Measurements from ENCODE around the gene MTG2. TPM values are rescaled to one million over a fixed set of nuclear protein-coding genes. Genes with fewer than 3 reads are reported as not detected.

MTG2 gene
- total and polyA plus RNA-seq, 2 of the 13 experiments (the other 11 are each of a cell fraction or from before 2014, with no cell fraction given) = 20.4 to 37.8 TPM

GRCh38 chr20:62208795-62209755 lies 26.2 kb downstream of the MTG2 start (continued):
- TF ChIP-seq, protein P1, sequence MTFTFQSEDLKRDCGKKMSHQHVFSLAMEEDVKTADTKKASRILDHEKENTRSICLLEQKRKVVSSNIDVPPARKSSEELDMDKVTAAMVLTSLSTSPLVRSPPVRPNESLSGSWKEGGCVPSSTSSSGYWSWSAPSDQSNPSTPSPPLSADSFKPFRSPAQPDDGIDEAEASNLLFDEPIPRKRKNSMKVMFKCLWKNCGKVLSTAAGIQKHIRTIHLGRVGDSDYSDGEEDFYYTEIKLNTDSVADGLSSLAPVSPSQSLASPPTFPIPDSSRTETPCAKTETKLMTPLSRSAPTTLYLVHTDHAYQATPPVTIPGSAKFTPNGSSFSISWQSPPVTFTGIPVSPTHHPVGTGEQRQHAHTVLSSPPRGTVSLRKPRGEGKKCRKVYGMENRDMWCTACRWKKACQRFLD (CRISPR knock-in tag; IDR thresholded peaks at IDR 0.05; ENCODE audit: borderline replicate concordance) = no peak
- TF ChIP-seq REST (IDR thresholded peaks at IDR 0.05; ENCODE audit: borderline replicate concordance in 1 of 2, low read depth in 1 of 2, low read length in 2 of 2) (no peak), NFE2 (CRISPR knock-in tag; IDR thresholded peaks at IDR 0.05) (no peak), ZNF773 (CRISPR knock-in tag; IDR thresholded peaks at IDR 0.05; ENCODE audit: borderline replicate concordance) (no peak), FLYWCH1 (CRISPR knock-in tag; IDR thresholded peaks at IDR 0.05) (no peak), KLF6 (CRISPR knock-in tag; IDR thresholded peaks at IDR 0.05) (no peak), MIER3 (CRISPR knock-in tag; IDR thresholded peaks at IDR 0.05; ENCODE audit: borderline replicate concordance) (no peak), ZNF513 (CRISPR knock-in tag; conservative IDR thresholded peaks at IDR 0.05) (no peak), KDM2A (CRISPR knock-in tag; IDR thresholded peaks at IDR 0.05; ENCODE audit: borderline replicate concordance, low read depth) (peak; percentile 50; the same call in 1 of the 2 replicates), ARHGAP35 (CRISPR knock-in tag; IDR thresholded peaks at IDR 0.05; ENCODE audit: borderline replicate concordance) (no peak), ZNF143 (CRISPR knock-in tag; IDR thresholded peaks at IDR 0.05) (peak; percentile 30; the same call in 1 of the 2 replicates), ZNF335 (CRISPR knock-in tag; IDR thresholded peaks at IDR 0.05) (no peak), ZNF354B (CRISPR knock-in tag; IDR thresholded peaks at IDR 0.05) (no peak), ZNF547 (CRISPR knock-in tag; IDR thresholded peaks at IDR 0.05) (no peak), AGO2 (optimal IDR thresholded peaks at IDR 0.05; ENCODE audit: low read depth, low read length) (peak; percentile 30)
- TF ChIP-seq, protein P2, sequence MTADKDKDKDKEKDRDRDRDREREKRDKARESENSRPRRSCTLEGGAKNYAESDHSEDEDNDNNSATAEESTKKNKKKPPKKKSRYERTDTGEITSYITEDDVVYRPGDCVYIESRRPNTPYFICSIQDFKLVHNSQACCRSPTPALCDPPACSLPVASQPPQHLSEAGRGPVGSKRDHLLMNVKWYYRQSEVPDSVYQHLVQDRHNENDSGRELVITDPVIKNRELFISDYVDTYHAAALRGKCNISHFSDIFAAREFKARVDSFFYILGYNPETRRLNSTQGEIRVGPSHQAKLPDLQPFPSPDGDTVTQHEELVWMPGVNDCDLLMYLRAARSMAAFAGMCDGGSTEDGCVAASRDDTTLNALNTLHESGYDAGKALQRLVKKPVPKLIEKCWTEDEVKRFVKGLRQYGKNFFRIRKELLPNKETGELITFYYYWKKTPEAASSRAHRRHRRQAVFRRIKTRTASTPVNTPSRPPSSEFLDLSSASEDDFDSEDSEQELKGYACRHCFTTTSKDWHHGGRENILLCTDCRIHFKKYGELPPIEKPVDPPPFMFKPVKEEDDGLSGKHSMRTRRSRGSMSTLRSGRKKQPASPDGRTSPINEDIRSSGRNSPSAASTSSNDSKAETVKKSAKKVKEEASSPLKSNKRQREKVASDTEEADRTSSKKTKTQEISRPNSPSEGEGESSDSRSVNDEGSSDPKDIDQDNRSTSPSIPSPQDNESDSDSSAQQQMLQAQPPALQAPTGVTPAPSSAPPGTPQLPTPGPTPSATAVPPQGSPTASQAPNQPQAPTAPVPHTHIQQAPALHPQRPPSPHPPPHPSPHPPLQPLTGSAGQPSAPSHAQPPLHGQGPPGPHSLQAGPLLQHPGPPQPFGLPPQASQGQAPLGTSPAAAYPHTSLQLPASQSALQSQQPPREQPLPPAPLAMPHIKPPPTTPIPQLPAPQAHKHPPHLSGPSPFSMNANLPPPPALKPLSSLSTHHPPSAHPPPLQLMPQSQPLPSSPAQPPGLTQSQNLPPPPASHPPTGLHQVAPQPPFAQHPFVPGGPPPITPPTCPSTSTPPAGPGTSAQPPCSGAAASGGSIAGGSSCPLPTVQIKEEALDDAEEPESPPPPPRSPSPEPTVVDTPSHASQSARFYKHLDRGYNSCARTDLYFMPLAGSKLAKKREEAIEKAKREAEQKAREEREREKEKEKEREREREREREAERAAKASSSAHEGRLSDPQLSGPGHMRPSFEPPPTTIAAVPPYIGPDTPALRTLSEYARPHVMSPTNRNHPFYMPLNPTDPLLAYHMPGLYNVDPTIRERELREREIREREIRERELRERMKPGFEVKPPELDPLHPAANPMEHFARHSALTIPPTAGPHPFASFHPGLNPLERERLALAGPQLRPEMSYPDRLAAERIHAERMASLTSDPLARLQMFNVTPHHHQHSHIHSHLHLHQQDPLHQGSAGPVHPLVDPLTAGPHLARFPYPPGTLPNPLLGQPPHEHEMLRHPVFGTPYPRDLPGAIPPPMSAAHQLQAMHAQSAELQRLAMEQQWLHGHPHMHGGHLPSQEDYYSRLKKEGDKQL (CRISPR knock-in tag; IDR thresholded peaks at IDR 0.05; ENCODE audit: low read depth) = no peak

All from HepG2 (cell line).